GM12878 (cell line): ENCODE measurements around the gene SPAG6. TPM values are rescaled to one million over a fixed set of nuclear protein-coding genes. Genes with fewer than 3 reads are reported as not detected.
A peak's percentile ranks its signal among the peaks of the same experiment; 100 is the strongest.

ENCODE experiments used
- BCL3 ChIP-seq: IDR thresholded peaks from 2 replicates; pipeline ENCODE4 v1.6.1; 2011; ENCODE audit warnings: borderline replicate concordance, low read depth, mild to moderate bottlenecking, moderate library complexity, low read length; ENCODE audit not compliant: insufficient read depth, poor library complexity, severe bottlenecking
- BMI1 ChIP-seq: fragments of 450-650 bp; IDR thresholded peaks from 2 replicates; pipeline ENCODE4 v1.6.1; 2016; ENCODE audit warnings: mild to moderate bottlenecking, moderate library complexity, borderline replicate concordance
- DPF2 ChIP-seq: fragments of 450-650 bp; IDR thresholded peaks from 2 replicates; pipeline ENCODE4 v1.6.1; 2017; ENCODE audit warnings: mild to moderate bottlenecking
- E2F4 ChIP-seq: IDR thresholded peaks from 2 replicates; pipeline ENCODE4 v1.6.1; 2012; ENCODE audit warnings: low read depth, low read length, improper control_type of control experiment
- HSF1 ChIP-seq: fragments of 150-350 bp; IDR thresholded peaks from 2 replicates; pipeline ENCODE4 v1.6.1; 2014; ENCODE audit warnings: mild to moderate bottlenecking, low read depth, low read length
- IKZF1 ChIP-seq: fragments of 450-650 bp; conservative IDR thresholded peaks from 2 replicates; pipeline ENCODE4 v1.6.1; 2017; ENCODE audit warnings: antibody characterized with exemption, mild to moderate bottlenecking
- MEF2B ChIP-seq: fragments of 450-650 bp; IDR thresholded peaks from 2 replicates; pipeline ENCODE4 v1.6.1; 2018; ENCODE audit warnings: mild to moderate bottlenecking, moderate library complexity; ENCODE audit not compliant: partially characterized antibody, poor library complexity, severe bottlenecking
- NFIC ChIP-seq: IDR thresholded peaks from 2 replicates; pipeline ENCODE4 v1.6.1; 2012; ENCODE audit warnings: low read depth, mild to moderate bottlenecking, inconsistent platforms, low read length, moderate library complexity
- NFYB ChIP-seq: IDR thresholded peaks from 2 replicates; pipeline ENCODE4 v1.6.1; 2011; ENCODE audit warnings: low read depth, mild to moderate bottlenecking, low read length, improper control_type of control experiment, moderate library complexity; ENCODE audit not compliant: insufficient read depth
- NKRF ChIP-seq: fragments of 450-650 bp; conservative IDR thresholded peaks from 2 replicates; pipeline ENCODE4 v1.6.1; 2017; ENCODE audit warnings: mild to moderate bottlenecking, moderate library complexity
- NRF1 ChIP-seq: conservative IDR thresholded peaks from 2 replicates; pipeline ENCODE4 v1.6.1; 2011; ENCODE audit warnings: mild to moderate bottlenecking, low read depth, low read length, improper control_type of control experiment
- PAX5 ChIP-seq: IDR thresholded peaks from 2 replicates; pipeline ENCODE4 v1.6.1; 2011; ENCODE audit warnings: low read depth, low read length, borderline replicate concordance
- POU2F2 ChIP-seq: IDR thresholded peaks from 3 replicates; pipeline ENCODE4 v1.6.1; 2011; ENCODE audit warnings: low read depth, mild to moderate bottlenecking, low read length, borderline replicate concordance
- RAD21 ChIP-seq: IDR thresholded peaks from 2 replicates; pipeline ENCODE4 v1.6.1; 2011; ENCODE audit warnings: mild to moderate bottlenecking, low read depth, low read length, moderate library complexity; ENCODE audit not compliant: insufficient read depth
- SIN3A ChIP-seq: IDR thresholded peaks from 2 replicates; pipeline ENCODE4 v1.6.1; 2012; ENCODE audit warnings: low read depth, low read length, improper control_type of control experiment
- SMAD5 ChIP-seq: IDR thresholded peaks from 2 replicates; pipeline ENCODE4 v1.6.1; 2016; ENCODE audit warnings: antibody characterized with exemption, low read depth
- SUPT20H ChIP-seq: IDR thresholded peaks from 2 replicates; pipeline ENCODE4 v1.6.1; 2011; ENCODE audit warnings: low read depth, mild to moderate bottlenecking, low read length, moderate library complexity, borderline replicate concordance; ENCODE audit not compliant: control insufficient read depth
- SUZ12 ChIP-seq: fragments of 200-600 bp; sonication (generic); IDR thresholded peaks from one replicate; pipeline ENCODE4 v1.6.1; 2018; ENCODE audit warnings: antibody characterized with exemption, mild to moderate bottlenecking; ENCODE audit not compliant: unreplicated experiment
- TAF1 ChIP-seq: IDR thresholded peaks from 2 replicates; pipeline ENCODE4 v1.6.1; 2011; ENCODE audit warnings: mild to moderate bottlenecking, low read depth, low read length, borderline replicate concordance
- WRNIP1 ChIP-seq: IDR thresholded peaks from 2 replicates; pipeline ENCODE4 v1.6.1; 2011; ENCODE audit warnings: low read depth, low read length, improper control_type of control experiment, borderline replicate concordance
- ZBED1 ChIP-seq: IDR thresholded peaks from 2 replicates; pipeline ENCODE4 v1.6.1; 2016; ENCODE audit warnings: borderline replicate concordance
- polyA plus RNA-seq, 11 experiments: library from polyadenylated mRNA; depleted of rRNA in 4 of 11; unstranded in 6 of 11; stranded (reverse) in 5 of 11; fragments of >200 nt; fragmentation: Nextera tagmentation in 4 of 11; fragmentation: Illumina TruSeq in 1 of 11; extraction: Ambion mirVana in 4 of 11; extraction: Trizol in 1 of 11; gene quantifications; 1 replicate in 1 of 11; 2 replicates in 10 of 11; pipeline versions ENCODE4 v1.2.1 to v1.2.3, GENCODE V29; 2011 to 2016; ENCODE audit warnings: inconsistent platforms in 2 of 11, missing spikeins in 2 of 11, low read depth in 1 of 11
- total RNA-seq, 4 experiments: library from RNA; depleted of rRNA in 3 of 4; stranded (reverse); fragments of >200 nt in 3 of 4; fragmentation: Illumina TruSeq in 1 of 4; extraction: Trizol in 1 of 4; gene quantifications; 2 replicates each; pipeline versions ENCODE4 v1.2.1 to v1.2.3, GENCODE V29; 2013 to 2021

Gene SPAG6
- total and polyA plus RNA-seq, 10 of the 15 experiments (the other 5 are each of a cell fraction or from before 2014, with no cell fraction given), result 0.13 to 0.99 (median 0.40) TPM; not detected in 1

GRCh38 chr10:22340329-22341189 is 4.7 kb upstream of the SPAG6 start (continued):
- peak; percentile 80 for TF ChIP-seq NKRF
- TF ChIP-seq MEF2B, result no peak
- no peak; the same call in 1 of the 2 replicates for TF ChIP-seq ZBED1
- TF ChIP-seq PAX5, result no peak
- peak; percentile 48; the same call in 1 of the 2 replicates for TF ChIP-seq SIN3A
- TF ChIP-seq NFIC, result no peak
- peak; percentile 87 for TF ChIP-seq IKZF1
- TF ChIP-seq E2F4, result 0 out of 2 replicates have a peak, but pooled peaks have one; percentile 15
- no peak for TF ChIP-seq WRNIP1
- TF ChIP-seq POU2F2, result no peak
- TF ChIP-seq NRF1, result peak; percentile 89
- TF ChIP-seq SUZ12, result peak; percentile 58
- TF ChIP-seq SUPT20H, result no peak
- TF ChIP-seq NFYB, result peak; percentile 52; the same call in 1 of the 2 replicates
- peak; percentile 66; the same call in 1 of the 2 replicates for TF ChIP-seq SMAD5
- TF ChIP-seq BCL3, result no peak
- TF ChIP-seq DPF2, result peak; percentile 87
- no peak for TF ChIP-seq RAD21
- TF ChIP-seq TAF1, result 0 out of 2 replicates have a peak, but pooled peaks have one; percentile 56
- 0 out of 2 replicates have a peak, but pooled peaks have one; percentile 9 for TF ChIP-seq BMI1
- no peak for TF ChIP-seq HSF1
